ENCODE data around the gene GABRD.

The GABRD gene

DNA sequence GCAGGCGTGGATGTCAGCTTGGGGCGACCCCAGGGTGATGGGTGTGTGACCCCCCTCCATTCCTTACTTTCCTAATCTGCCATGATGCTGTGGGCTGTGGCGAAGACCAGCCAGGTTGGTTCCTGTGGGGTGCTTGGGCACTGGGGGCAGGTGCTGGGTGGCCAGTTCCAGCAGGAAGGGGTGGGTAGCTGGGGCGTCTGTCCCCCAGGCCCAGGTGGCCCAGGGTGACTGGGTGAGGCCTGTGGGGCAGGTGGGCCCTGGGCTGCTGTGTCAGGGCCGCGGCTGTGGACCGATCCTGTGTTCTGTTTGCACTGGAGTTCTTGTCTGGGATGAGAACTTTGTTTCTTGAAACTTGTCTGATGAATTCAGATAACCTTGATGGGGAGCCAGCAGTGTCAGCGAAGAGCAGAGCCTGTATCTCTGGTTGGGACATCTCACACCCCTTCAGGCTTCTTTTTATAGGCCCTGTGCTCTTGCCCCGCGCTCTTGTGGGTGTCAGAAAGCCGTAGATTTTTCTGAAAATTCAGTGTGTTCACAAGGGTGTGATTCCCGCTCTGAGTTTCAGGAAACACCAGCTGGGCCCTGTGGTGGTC, 34.7 kb downstream of the GABRD start:
- DNase-seq, result no peak

DNA sequence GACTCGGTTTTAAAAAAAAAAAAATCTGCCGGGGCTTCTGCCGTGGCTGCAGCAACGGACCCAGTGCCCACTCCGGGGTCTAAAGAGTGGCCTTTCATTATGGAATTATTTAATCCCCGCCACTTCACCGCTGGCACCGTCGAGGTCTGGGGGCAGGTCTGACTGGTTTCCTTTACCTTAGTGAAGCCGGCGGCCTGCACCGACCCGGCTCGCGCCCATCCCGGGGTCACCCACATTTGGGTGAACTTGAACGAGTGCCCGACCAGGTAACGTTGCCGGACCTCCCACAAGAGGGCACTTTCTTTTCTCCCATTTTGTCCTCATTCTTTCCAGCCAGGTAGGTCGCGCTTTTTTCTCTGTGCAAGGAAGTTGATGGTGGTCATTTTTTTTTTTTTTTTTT, 35.4 kb downstream of the GABRD start:
- DNase-seq, result no peak

DNA sequence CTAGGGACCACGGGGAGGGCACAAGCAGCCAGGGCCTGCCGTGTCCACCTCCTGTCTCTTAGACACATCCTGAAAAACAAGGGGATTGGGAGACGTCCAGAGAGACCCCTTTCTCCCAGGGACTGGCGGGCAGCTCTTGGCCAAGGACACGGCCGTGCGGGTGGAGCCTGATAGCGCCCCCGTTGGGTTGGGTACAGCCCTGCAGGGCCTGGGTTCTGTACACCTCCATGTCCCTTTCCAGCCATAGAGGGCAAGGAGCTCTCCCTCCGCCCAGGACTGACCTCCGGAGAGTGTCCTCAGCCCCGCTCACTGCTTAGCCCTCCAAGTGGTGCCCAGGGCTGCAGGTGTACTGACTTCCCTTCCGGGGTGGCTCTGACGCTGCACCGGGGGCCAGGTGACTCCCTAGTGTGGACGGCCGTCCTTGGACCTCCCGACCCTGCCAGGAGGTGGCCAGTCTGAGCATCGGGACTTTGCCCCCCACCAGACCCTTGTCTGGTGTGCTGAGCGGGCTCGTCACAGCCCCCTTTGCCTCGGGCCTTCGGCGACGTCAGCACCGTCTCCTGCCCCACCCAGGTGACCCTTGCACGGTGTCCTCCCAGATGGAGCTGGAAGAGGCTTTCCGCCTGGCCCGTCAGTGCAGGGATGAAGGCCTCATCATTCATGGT, 36.9 kb downstream of the GABRD start:
- DNase-seq, result no peak

DNA sequence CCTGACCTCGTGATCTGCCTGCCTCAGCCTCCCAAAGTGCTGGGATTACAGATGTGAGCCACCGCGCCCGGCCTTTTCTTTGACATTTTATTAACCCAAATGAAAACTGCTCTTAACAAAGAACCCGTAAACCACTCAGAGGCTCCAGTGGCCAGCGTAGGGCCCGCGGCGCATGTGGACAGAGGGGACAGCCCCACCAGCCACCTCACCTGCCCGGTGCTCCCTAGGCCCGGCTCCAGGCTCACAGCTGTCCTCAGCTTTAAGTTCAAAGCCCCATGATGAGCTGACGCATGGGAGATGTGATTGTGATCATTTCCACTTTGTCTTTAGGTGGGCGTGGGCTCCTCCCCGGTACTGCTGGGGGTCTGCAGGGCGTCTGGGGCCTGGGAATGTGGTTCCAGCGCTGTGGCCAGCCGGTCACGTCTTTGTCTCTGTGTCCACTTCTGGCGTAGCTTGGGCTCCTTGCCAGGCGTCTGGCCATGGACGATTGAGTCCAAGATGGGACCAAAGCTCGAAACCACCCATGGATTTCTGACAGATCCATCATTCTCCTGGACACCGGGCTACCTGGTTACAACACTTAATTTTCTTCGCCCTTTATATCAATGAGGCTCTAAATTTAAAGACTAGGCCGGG, 37.9 kb downstream of the GABRD start:
- no peak for DNase-seq

DNA sequence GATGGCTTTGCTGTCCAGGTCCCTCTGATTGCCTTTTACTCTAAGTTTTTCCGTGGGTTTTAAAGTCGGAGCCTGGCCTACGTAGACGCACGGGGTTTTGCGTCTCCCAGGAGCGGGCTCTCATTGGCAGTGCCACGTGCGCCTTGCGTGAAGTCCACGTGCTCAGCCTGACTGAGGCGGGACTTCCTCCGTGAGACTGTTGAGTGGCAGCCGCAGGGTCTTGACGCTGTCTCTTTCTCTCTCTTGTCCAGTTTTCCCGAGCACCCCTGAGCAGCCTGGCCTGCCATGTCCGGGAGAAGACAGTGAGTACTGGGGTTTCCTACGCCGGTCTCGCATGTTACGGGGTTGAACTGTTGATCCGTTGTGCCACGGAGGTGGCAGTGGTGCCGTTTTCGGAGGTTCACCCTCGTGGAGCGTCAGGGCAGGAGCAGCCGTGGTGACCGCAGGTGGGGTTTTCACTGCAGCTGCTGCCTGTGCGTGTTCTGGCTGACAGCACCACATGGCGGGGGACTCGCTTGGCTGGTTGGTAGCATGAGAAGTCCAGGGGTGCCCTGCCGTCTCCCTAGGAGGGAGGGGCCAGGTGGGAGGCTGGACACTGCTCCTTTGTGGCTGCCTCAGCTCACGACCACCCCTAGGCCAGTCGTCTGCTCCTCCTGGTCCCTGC, 40.3 kb downstream of the GABRD start:
- DNase-seq, result no peak

DNA sequence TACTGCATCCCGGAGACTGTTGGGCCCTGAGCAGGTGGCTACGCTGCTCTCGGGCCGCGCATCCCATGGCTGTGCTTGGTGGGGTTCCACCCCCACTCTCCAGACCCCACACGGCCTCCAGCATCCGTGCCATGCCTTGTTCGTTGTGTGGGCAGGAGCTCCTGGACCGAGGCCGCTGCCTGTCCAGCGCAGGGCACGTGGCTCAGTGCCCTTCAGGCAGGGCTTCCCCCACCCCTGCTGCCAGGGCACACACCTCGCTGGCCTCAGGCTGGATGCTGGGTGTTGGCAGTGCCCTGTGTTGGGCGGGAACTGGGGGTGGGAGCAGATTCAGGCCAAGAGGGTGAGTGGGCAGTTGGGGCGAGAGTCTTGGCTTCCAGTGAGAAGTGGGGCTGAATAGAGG, 40.9 kb downstream of the GABRD start:
- DNase-seq, result no peak

DNA sequence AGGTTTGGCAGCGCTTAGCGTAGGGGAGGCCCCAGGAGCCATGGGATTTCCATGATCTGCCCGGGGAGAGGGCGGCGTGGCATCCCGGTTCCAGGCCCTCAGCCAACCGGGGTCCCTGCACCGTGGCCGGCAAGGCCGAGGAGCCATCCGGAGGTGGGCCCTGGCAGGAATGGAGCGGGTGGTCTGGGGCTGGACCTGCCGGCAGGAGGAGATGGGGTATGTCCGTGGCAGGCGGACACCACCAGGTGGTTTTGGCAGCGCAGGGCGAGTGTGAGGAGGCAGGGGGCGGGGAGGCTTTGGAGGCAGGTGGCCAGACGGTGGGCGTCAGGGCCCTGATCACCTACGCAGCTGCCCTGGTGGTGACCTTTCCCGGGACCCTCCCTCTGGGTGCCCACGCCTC, 41.4 kb downstream of the GABRD start:
- no peak for DNase-seq

DNA sequence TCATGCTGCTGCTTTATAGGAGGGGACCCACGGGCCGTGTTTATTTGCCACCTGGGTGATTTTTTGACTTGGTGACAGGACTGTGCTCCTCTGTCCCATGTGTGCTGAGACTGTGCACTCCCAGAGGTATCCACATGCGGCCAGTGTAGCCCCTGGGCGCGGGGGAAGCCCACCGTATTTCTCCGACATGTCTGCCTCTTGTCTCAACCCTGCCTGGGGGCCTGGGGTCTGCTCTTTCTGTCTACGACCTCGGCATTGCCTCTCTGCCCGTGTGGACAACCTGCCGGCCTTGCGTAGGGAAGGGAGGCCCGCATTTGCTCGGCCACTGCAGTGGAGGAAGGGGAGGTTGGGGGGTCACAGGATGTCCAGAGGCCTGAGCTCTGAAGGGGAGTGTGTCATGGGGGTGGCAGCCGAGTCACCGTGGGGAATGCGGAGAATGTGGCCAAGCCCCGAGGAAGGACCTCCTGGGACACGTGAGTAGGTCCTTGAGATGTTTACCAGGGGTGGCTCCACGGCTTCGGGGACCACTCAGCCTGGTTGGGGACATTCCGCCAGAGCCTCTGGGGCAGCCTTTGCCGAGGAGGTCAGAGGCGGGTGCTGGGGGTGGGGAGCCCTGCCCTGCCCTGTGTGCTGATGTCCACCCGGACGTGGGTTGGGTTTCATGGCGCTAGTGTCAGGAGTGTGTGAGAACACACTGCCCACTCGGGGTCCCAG, 42.1 kb downstream of the GABRD start:
- DNase-seq, result no peak

DNA sequence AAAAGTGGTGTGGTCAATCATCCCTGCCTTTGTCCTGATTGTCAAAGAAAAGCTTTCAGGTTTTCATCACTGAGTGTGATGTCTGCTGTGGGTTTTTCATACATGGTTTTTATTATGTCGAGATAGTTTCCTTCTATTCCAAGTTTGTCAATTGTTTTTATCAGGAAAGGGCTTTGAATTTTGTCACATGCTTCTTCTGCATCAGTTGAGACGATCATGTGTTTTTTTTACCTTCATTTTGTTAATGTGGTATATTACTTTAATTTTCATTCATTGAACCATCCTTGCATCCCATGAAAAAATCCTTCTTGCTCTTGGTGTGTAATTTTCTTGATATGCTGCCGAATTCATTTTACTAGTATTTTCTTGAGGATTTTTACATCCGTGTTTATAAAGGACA, 46.6 kb downstream of the GABRD start:
- DNase-seq, result no peak

DNA sequence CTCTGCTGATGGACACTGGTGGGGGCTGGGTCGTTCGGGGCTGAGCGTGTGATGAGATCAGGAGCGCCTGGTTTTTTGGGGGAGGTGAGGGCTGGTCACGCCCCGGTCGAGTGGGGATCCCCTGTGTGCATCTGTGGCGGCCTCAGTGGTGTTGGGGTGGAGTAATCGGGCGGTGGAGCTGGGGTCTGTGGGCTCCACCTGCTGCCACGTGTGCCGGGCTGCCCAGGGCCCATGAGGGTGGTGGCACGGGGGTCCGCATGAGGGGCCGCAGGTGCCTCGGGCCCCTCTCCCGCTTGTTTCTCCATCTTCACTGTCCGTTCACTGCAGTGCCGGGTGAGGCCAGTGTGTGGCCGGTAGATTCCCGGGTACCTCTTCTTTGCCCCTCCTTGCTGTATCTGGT, 48.2 kb downstream of the GABRD start:
- no peak for DNase-seq

DNA sequence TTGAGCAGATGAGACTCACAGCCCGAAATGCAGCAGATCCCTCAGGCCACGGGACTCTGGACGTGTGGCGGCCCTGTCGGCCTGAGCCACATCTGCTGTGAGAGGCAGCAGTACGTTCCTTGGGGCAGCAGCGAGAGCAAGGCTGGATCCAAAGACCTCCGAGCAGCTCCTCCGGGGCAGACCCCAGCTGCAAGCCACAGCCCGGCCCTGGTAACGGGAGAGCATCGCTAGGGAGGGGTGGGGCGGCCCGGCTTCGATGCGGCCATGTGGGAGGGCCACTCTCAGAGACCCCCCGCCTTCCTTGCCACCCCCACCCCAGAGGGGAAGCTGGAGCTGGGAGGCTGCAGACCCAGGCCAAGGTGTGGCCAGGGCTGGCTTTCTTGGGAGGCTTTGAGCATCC, 48.8 kb downstream of the GABRD start:
- no peak for DNase-seq

DNA sequence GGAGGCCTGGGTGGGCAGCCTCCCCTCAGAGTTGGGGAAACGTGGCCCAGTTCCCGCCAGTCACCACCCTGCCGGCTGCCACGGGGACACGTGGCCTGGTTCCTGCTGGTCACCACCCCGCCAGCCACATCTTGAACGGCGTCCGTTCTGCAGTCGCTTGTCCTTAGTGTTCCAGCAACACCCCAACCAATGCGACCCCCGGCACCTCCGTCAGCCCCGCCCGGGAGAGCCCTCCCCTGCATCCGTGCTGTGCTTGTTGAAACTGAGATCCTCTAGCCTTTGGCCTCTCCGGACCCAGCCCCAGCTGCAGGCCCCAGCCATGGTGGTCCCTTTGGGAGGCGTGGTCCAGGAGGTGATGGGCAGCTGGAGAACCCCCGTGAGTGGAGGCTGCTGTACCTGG, 49.8 kb downstream of the GABRD start:
- DNase-seq, result no peak

DNA sequence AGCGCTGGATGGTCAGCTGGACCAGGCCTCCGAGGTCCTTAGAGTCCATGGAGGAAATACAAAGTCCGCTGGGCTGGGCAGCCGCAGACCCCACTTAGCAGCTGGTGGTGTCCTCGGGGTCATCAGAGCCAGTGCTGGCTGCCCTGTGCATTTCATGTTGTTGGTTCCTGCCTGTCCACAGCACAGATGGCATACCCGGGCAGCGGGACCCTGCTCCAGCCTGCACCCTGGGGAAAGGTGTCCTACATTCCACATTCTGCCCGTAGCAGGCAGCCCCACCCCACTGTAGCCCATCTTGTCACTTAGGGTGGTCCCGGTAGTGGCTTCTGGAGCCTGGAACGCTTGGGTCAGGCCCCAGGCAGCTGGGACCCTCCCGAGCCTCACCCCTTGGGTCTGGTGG, 50.9 kb downstream of the GABRD start:
- DNase-seq, result no peak

DNA sequence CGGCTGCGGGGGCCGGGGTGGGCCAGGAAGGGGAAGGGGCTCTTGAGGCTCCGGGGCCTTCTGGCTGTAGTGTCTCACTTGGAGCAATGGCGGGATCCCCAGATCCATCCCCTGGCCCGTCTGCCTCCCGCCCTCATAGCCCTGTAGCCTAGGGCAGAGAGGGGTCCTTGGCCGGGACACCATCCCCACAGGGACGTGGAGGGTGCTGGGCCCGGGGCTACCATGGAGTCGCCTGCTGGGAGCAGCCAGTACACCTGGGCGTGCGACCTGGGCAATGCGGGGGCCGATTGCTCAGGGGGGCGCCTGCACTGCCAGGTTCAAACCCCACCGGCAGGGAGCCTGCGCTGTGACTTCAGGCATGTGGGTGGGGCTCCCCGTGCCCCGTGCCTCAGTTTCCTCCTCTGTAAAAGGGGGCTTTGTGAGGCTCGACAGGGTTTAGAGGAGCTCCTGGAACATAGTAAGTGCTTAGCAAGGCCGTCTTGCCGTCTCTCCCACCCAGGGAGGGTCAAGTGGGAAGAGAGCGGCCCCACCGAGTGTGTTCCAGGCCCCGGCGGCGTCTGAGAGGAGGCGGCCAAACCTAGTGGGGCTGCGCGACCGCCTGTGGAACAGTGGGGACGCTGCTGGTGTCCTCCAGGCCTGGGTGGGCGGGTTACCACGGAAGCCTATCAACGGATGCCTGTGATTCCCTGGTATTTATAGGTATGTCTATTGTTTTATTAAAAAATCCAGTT, 51.8 kb downstream of the GABRD start:
- no peak for DNase-seq

DNA sequence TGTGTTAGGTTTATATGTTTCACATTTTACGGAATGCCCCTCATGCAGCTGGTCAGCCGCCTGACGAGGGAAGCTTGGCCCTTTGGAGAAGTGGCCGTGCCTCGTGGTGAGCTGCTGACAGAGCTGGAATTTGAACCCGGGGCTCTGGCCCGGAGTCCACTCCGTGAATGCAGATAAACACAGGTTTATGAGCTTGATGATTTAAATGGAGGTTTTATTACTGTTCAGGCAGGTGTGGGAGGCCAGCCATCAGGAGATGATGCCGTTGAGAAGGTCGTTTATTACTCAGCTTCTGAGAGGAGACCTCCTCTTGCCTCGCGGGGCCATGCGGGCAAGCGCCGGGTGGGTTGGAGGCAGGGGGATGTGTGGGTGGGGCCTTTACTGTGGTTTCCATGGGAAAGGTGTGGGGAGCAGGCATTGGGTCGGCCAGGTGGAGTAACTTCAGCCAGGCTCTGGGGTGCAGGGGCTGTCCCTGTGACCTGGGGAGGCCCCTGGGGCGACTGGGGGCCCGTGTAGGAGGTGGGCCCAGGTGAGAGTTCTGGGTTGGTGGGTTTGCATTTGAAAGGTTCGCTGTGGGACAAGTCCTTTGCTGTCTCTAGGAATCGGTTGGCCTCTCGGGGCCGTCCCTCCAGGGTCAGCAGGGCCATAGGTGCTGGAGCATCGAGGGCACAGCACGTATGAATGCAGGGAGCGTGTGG, 53.1 kb downstream of the GABRD start:
- no peak for DNase-seq

DNA sequence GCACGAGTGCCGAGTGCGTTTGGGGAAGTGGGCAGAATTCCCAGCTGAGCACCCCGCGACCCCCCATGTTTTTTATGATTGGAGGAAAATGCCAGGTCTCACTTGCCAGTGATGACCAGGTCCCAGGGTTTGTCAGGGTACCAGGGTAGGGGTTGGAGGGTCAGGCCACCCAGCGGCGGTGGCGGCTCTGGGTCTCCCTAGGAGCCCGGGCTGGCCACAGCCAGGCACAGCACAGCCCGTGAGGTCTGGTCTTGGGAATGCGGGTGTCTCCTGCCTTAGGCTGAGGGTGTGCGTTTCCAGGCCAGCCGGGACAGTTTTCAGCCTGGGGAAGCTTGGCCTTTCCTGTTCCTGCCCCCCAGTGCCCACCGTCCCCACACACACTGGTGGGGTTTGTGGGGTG, 53.7 kb downstream of the GABRD start:
- no peak for DNase-seq

DNA sequence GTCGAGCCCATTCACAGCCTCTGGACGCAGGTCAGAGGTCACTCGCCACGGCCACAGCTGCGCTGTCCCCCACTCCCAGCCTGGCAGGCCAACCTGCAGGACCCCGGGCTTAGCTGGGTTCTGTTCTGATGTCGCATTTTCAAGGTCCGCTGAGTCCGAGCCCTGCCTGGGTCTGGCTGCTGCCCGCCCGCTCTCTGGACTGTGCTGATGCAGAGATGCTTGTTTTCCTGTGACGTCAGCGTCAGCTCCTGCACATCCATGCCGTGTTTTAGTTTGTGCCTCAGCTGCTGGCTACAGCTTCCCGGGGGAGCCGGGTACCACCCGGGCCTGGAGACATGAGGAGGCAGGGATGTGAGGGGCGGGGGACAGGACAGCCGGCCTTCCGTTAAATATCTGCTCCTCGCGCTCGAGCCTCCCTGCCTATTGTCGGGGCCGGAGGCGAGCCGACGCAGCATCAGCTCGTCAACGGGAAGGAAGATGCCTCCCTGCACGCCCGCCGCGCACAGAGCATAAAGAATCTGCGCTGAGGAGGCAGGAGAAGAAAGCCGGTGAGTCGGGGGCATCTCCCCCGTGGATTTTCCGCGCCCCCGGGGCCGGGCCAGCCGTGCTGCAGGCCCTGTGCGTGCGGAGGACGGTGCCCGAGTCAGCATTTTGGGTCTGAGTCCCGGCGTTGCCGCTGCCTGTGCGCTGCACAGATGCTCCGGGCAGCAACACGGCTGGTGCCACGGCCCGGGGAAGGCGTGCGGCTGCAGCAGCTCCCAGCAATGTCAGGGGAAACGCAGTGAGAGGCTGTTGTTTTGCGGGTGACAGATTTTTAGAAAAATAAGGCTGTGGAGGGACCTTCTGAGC, 54.5 kb downstream of the GABRD start:
- no peak for DNase-seq

DNA sequence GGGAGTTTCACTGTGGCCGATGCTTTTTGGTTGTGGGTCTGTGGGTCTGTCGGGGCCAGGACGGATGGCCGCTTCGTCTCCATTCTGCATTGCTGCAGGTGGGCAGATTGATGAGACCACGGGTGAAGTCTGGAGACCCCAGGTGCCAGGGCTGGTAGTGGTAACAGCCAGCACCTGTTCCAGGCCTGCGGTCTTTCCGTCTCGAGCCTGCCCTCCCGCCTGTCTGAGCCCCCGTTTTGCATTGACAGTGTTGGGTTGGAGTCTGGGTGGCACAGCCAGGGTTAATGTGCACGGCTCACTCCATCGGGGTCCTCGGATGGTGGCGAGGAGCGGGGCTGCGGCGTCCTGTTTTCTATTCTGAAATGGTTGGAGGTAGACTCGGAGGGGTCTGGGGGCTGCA, 55.3 kb downstream of the GABRD start:
- DNase-seq, result no peak

DNA sequence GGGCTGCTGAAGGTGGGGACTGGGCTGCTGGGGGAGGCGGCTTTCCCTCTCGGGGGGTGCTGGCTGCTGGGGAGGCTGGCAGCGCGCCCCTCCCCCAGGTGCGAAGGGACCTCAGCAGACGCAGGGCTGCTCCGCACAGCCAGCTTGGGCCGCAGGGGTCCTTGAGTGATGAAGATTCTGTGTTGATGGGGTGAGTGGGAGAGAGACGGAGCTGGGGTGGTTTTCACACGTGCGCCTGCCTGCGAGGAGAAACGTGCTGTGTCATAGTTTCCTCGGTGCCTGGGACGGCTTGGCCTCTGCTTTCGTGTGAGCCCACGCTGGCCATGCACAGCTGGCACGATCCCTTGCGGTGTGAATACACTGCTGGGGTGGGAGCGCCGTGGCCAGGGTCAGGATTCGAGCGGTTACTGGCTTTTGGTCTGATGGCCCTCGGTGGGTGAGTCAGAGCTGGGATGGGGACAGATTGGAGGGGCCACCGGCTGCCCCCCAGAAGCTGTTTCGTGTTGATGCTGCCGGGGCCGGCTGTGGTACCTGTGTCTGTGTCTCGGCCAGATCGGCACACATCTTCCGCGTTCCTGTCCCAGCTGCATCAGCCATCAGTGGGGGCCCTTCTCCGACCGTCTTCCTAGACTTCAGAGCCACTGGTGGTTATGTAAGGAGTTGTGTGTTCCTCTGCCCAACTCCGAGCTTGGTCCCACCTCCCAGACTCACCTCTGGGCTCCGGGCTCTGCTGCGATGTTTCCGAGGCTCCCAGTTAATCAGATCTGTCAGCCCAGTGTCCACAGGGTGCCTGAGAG, 56.0 kb downstream of the GABRD start:
- no peak for DNase-seq

DNA sequence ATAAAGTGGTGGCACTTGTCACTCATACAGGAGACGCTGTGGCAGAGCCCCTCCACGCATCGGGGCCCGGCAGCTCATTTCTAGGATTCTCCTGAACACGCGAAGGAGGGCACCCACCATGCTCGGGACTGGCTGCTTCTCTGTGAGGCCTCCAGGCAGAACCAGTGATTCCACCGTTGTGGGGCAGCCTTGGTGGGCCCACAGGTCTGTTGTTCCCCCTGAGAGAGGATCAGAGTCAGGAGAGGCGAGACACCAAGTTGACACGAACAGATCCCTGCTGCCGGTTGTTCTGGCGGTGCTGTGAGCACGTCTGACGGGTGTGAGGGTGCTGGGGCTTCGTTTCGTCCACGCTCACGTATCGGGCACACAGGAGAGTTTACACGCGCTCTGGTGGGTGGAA, 57.7 kb downstream of the GABRD start:
- DNase-seq, result no peak

Data from effector CD8-positive, alpha-beta T cell (primary cell).